Measurements from ENCODE around the gene CAB39L.

The CAB39L gene

DNA sequence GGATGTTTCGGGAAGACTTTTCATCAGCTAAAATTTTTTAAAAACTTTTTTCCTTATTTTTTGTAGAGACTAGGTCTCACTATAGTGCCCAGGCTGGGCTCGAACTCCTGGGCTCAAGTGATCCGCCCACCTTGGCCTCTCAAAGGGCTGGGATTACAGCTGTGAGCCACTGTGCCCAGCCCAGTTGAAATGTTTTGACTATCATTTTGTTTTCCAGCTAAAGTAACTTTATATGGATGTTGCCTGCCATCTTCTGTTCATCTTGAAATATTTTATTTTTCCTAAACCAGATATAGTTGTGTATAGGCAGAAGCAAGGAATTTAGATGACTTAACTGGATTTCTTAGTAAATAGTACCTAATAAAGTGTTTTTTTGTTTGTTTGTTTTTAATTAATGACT, 7.0 kb downstream of the CAB39L start:
- Histone ChIP-seq H3K27me3 (no peaks in the 10 kb centered on the region), H4K20me1 (no peaks in the 10 kb centered on the region), H3K9me3 (replicated peaks in 1 of 11) (peaks cover 0 to 7% (median 1%) of the 10 kb centered on the region in 11 experiments; a peak in 5 of 22 replicates), H3K4me1 (peaks cover 0 to 6% (median 0%) of the 10 kb centered on the region in 10 experiments; a peak in 1 of 20 replicates), H3K4me2 (no peak overlapping the region), H3K36me3 (peaks cover 5 to 32% (median 16%) of the 10 kb centered on the region in 11 experiments; a peak in 18 of 22 replicates), H3K27ac (no peak overlapping the region), H3K4me3 (no peak overlapping the region), H3K9ac (no peak overlapping the region)
- TF ChIP-seq Cebpa-rat (IDR thresholded peaks at IDR 0.05), result no peak

DNA sequence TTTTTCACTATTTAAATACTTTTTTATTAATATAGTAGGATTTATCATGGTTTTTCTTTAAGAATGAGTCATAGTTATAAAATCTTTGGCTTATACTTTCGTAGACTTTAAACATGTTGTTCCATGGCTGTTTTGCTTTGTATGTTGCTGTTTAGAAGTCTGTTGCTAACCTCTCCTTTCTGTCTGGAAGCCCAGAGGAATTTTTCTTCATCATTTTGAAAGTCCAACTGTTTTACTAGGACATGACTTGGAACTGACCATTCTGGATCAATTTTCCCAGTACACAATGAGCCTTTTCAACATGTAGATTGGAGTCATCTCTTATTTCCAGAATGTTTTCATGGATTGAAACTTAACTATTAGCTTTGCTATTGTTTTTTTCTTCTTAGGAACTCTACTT, 7.9 kb downstream of the CAB39L start:
- peaks cover 0 to 6% (median 0%) of the 10 kb centered on the region in 10 experiments; a peak in 1 of 20 replicates for H3K4me1 ChIP-seq
- no peak overlapping the region for H3K27ac ChIP-seq
- no peaks in the 10 kb centered on the region for H4K20me1 ChIP-seq
- H3K9me3 ChIP-seq (replicated peaks in 1 of 11), result no peaks in the 10 kb centered on the region; a peak in 1 of 22 replicates
- peaks cover 5 to 33% (median 18%) of the 10 kb centered on the region in 11 experiments; a peak in 17 of 22 replicates for H3K36me3 ChIP-seq
- no peak overlapping the region for H3K4me3 ChIP-seq
- TF ChIP-seq Cebpa-rat (IDR thresholded peaks at IDR 0.05), result no peak
- H3K4me2 ChIP-seq, result no peak overlapping the region
- H3K27me3 ChIP-seq, result no peaks in the 10 kb centered on the region
- H3K9ac ChIP-seq, result no peak overlapping the region

DNA sequence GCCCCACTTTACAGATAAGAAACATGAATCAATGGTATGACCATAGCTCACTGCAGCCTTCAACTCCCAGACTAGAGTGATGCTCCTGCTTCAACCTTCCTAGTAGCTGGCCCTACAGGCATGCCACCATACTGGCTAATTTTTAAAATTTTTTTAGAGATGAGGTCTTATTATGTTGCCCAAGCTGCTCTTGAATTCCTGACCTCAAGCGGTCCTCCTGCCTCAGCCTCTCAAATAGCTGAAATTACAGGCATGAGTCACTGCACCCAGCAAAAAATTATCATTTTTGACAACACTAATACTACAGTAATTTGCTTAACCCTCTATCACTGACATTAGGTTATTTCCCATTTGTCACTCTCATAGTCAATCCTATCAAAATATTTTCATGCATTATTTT, 14.7 kb downstream of the CAB39L start:
- no peak overlapping the region for H3K9ac ChIP-seq
- no peaks in the 10 kb centered on the region for H4K20me1 ChIP-seq
- no peak for TF ChIP-seq Cebpa-rat (IDR thresholded peaks at IDR 0.05)

DNA sequence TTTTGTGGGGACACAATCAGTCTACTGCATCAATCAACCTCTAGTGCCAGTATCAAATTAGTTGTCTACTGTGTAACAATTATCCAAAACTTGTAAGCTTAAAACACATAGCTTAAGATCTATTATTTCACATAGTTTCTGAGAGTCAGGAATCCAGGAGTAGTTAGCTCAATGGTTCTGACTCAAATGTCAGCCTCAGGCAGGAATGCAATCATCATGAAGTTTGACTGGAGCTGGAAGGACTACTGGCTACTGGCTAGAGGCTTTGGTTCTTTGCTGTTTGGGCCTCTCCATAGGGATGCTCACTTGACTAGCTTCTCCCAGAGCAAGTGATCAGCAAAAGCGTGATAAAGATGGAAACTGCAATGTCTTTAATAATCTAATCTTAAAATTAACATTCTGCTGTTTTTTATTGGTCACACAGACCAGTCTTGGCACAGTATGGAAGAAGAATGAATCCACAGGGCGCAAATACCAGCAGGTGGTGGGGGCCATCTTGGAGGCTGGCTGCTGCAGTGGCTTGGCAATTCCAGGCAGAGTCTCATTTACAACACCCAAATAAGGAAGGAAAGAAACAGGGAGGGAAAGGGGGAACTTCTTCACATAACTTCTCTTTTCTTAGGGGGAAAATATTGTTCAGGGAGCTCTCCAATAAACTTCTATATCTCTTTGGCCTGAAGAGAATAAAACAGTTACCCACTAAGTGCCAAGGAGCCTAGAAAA, 15.7 kb downstream of the CAB39L start:
- Histone ChIP-seq H3K4me2 (peak overlapping the region in 3 of 11 experiments; percentile 16 to 54 (median 46); a peak in 5 of 22 replicates), H3K4me3 (no peak overlapping the region), H3K9ac (no peak overlapping the region), H4K20me1 (no peaks in the 10 kb centered on the region), H3K9me3 (replicated peaks in 1 of 11) (peaks cover 0 to 7% (median 0%) of the 10 kb centered on the region in 11 experiments; a peak in 4 of 22 replicates), H3K27me3 (no peaks in the 10 kb centered on the region), H3K36me3 (peaks cover 7 to 47% (median 34%) of the 10 kb centered on the region in 11 experiments; a peak in 19 of 22 replicates), H3K27ac (no peak overlapping the region), H3K4me1 (peaks cover 0 to 18% (median 0%) of the 10 kb centered on the region in 10 experiments; a peak in 7 of 20 replicates)
- no peak for TF ChIP-seq Cebpa-rat (IDR thresholded peaks at IDR 0.05)

More for the DNA sequence above, 14.7 kb downstream of the CAB39L start:
- Histone ChIP-seq H3K27me3 (no peaks in the 10 kb centered on the region), H3K4me1 (peaks cover 0 to 18% (median 0%) of the 10 kb centered on the region in 10 experiments; a peak in 7 of 20 replicates), H3K4me2 (no peak overlapping the region; a peak in 1 of 22 replicates), H3K36me3 (peaks cover 7 to 52% (median 34%) of the 10 kb centered on the region in 11 experiments; a peak in 19 of 22 replicates), H3K9me3 (replicated peaks in 1 of 11) (peaks cover 0 to 7% (median 0%) of the 10 kb centered on the region in 11 experiments; a peak in 4 of 22 replicates), H3K4me3 (no peak overlapping the region), H3K27ac (no peak overlapping the region)

DNA sequence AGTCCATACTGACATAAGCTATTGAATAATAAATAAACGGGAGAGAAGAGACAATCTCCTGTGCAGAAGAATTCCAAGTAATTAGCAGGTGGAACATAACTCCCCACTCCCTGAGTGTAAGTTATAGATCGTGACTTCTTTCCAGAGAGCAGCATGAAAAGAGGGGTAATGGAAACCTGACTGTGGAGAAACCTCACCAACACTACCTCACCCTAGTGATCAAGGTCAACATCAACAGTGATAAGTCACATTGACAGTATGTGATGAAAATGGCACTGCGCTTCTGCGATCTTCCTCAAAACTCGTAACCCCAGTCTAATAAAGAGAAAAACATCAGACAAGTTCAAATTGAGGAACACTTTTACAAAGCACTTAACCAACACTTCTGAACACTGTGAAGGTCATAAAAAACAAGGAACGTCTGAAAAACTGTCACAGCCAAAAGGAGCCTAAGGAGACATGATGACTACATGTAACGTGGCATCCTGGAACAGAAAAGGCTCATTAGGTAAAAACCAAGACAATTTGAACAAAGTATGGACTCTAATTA, 19.8 kb downstream of the CAB39L start:
- TF ChIP-seq Cebpa-rat (IDR thresholded peaks at IDR 0.05), result no peak

DNA sequence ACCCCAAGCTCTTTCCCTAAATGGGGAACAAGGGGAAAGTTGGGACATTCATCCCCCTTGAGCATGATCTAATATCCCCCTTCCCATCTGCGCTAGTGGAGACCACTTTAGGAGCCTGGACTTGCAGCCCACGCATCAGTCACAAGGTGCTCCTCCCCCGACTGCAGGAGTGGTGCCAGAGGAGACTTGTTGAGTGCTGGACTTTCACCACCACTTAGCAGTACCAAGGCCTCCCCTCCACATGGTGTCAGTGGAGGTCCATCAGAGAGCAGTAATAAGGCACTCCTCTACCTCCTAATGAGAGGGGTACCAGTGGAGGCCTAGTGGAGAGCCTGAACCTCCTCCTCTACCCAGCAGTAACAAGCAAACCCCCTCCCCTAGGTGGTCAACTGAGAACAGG, 22.5 kb downstream of the CAB39L start:
- no peak overlapping the region for H3K4me2 ChIP-seq
- no peak overlapping the region for H3K4me3 ChIP-seq
- peaks cover 0 to 9% (median 0%) of the 10 kb centered on the region in 11 experiments; a peak in 3 of 22 replicates for H3K36me3 ChIP-seq
- no peak overlapping the region for H3K9ac ChIP-seq
- H4K20me1 ChIP-seq, result no peaks in the 10 kb centered on the region
- no peak for TF ChIP-seq Cebpa-rat (IDR thresholded peaks at IDR 0.05)
- H3K27me3 ChIP-seq, result no peaks in the 10 kb centered on the region
- H3K9me3 ChIP-seq (replicated peaks in 1 of 11), result peaks cover 0 to 7% (median 0%) of the 10 kb centered on the region in 11 experiments; a peak in 4 of 22 replicates
- peaks cover 7 to 35% (median 18%) of the 10 kb centered on the region in 10 experiments; a peak in 18 of 20 replicates for H3K4me1 ChIP-seq
- no peak overlapping the region for H3K27ac ChIP-seq

More for the DNA sequence above, 19.8 kb downstream of the CAB39L start:
- no peak overlapping the region for H3K4me2 ChIP-seq
- H3K4me1 ChIP-seq, result peaks cover 0 to 26% (median under 1%) of the 10 kb centered on the region in 10 experiments; a peak in 7 of 20 replicates
- no peak overlapping the region for H3K4me3 ChIP-seq
- H4K20me1 ChIP-seq, result no peaks in the 10 kb centered on the region
- H3K36me3 ChIP-seq, result peaks cover 0 to 24% (median 13%) of the 10 kb centered on the region in 11 experiments; a peak in 11 of 22 replicates
- H3K27ac ChIP-seq, result no peak overlapping the region
- no peak overlapping the region for H3K9ac ChIP-seq
- no peaks in the 10 kb centered on the region for H3K27me3 ChIP-seq
- H3K9me3 ChIP-seq (replicated peaks in 1 of 11), result peaks cover 0 to 7% (median 0%) of the 10 kb centered on the region in 11 experiments; a peak in 4 of 22 replicates

DNA sequence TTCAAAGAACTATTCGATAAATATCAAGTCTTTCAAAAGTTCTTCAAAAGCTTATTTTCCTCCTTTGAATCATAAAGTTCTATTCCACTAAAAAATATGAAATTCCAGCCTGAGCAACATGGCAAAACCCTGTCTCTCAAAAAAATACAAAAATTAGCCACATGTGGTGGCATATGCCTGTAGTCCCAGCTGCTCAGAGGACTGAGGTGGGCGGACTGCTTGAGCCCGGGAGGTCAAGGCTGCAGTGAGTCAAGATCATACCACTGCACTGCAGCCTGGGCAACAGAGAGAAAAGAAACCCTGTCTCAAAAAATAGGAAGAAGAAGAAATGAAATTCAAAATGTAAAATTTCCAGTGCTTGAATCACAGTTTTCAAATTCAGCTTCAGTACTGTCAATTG, 24.6 kb downstream of the CAB39L start:
- Histone ChIP-seq H3K27ac (no peak overlapping the region), H3K9me3 (replicated peaks in 1 of 11) (no peaks in the 10 kb centered on the region), H3K27me3 (no peaks in the 10 kb centered on the region), H3K4me3 (no peak overlapping the region), H3K9ac (no peak overlapping the region), H3K36me3 (peaks cover 0 to 4% (median 0%) of the 10 kb centered on the region in 11 experiments; a peak in 1 of 22 replicates), H3K4me1 (peaks cover 7 to 41% (median 18%) of the 10 kb centered on the region in 10 experiments; a peak in 18 of 20 replicates), H3K4me2 (peak overlapping the region in 2 of 11 experiments; percentile 56 to 76; a peak in 4 of 22 replicates), H4K20me1 (no peaks in the 10 kb centered on the region)
- TF ChIP-seq Cebpa-rat (IDR thresholded peaks at IDR 0.05), result no peak

DNA sequence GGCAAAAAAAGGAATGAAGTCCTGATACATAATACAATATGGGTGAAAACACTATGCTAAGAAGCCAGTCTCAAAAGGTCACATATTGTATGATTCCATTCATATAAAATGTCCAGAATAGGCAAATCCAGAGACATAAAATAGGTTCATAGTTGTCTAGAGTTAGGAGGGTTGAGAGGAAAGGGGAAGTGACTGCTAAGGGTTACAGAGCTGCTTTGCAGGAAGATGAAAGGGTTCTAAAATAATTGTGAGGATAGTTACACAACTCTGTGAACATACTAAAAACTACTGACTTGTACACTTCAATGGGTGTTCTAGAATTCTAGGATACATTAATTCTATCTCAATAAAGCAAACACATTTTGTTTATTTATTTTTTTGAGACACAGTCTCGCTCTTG, 25.7 kb downstream of the CAB39L start:
- TF ChIP-seq Cebpa-rat (IDR thresholded peaks at IDR 0.05), result no peak
- Histone ChIP-seq H3K4me2 (peak overlapping the region in 10 of 11 experiments; percentile 18 to 76 (median 47); a peak in 19 of 22 replicates), H3K36me3 (no peaks in the 10 kb centered on the region), H3K4me3 (no peak overlapping the region), H3K9ac (no peak overlapping the region), H3K27ac (no peak overlapping the region), H3K9me3 (replicated peaks in 1 of 11) (no peaks in the 10 kb centered on the region), H4K20me1 (no peaks in the 10 kb centered on the region), H3K27me3 (no peaks in the 10 kb centered on the region), H3K4me1 (peaks cover 7 to 41% (median 18%) of the 10 kb centered on the region in 10 experiments; a peak in 18 of 20 replicates)

DNA sequence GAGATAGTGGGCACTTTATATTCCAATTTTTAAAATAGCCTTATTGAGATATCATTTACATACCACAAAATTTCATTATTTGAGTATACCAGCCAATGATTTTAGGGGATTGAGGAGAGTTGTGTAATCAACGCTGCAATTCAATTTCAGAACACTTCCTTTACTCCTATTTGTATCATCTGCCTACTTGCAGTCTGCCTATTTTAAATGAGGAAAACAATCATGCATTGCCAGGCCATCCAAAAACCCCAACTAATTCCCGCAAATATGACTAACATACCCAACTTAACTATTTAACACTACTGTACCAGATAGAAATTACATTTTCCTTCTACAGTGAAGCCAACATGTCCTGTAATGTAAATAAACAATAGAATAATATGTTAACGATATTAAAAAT, 26.7 kb downstream of the CAB39L start:
- Histone ChIP-seq H3K27me3 (no peaks in the 10 kb centered on the region), H3K4me1 (peaks cover 7 to 41% (median 18%) of the 10 kb centered on the region in 10 experiments; a peak in 18 of 20 replicates), H3K9ac (no peak overlapping the region), H3K27ac (no peak overlapping the region), H4K20me1 (no peaks in the 10 kb centered on the region), H3K4me2 (peak overlapping the region in 5 of 11 experiments; percentile 16 to 76 (median 56); a peak in 5 of 22 replicates), H3K9me3 (replicated peaks in 1 of 11) (no peaks in the 10 kb centered on the region), H3K36me3 (no peaks in the 10 kb centered on the region; a peak in 1 of 22 replicates), H3K4me3 (no peak overlapping the region)
- no peak for TF ChIP-seq Cebpa-rat (IDR thresholded peaks at IDR 0.05)

Measured in BLaER1 treated with 17β-estradiol and CSF1 and Interleukin-3, amounts not matched to agents 10 nM and 100 nM (cell line).